Loucy (cell line): ENCODE measurements around the gene PHOSPHO2.

Experiments used
- H2AFZ ChIP-seq: fragments of 200-600 bp; sonication (generic); 2 replicates; pipeline ENCODE4 v1.6.0; 2016; ENCODE audit warnings: antibody characterized with exemption, mild to moderate bottlenecking, low read length, moderate library complexity
- H3F3A ChIP-seq: fragments of 200-600 bp; 2 replicates; pipeline ENCODE4 v1.6.0; 2016; ENCODE audit warnings: antibody characterized with exemption, low read depth, mild to moderate bottlenecking
- H3K27me3 ChIP-seq: fragments of 200-600 bp; sonication (generic); 2 replicates; pipeline ENCODE4 v1.6.1; 2014; ENCODE audit warnings: low read length, mild to moderate bottlenecking; ENCODE audit not compliant: insufficient read depth, poor library complexity, severe bottlenecking
- H3K36me3 ChIP-seq: fragments of 200-600 bp; sonication (generic); 2 replicates; pipeline ENCODE4 v1.6.1; 2016; ENCODE audit warnings: low read length; ENCODE audit not compliant: insufficient read depth
- H3K4me1 ChIP-seq: fragments of 200-600 bp; sonication (generic); 2 replicates; pipeline ENCODE4 v1.5.1; 2014; ENCODE audit warnings: low read length, mild to moderate bottlenecking; ENCODE audit not compliant: insufficient read depth, poor library complexity, severe bottlenecking
- H3K4me2 ChIP-seq: fragments of 200-600 bp; sonication (generic); 2 replicates; pipeline ENCODE4 v1.6.0; 2014; ENCODE audit warnings: antibody characterized with exemption, low read length, low read depth, mild to moderate bottlenecking; ENCODE audit not compliant: poor library complexity, severe bottlenecking
- H3K4me3 ChIP-seq: fragments of 200-600 bp; sonication (generic); 2 replicates; pipeline ENCODE4 v1.5.1; 2014; ENCODE audit warnings: low read length, mild to moderate bottlenecking, mixed read lengths; ENCODE audit not compliant: poor library complexity, severe bottlenecking
- H3K79me2 ChIP-seq: fragments of 200-600 bp; sonication (generic); 2 replicates; pipeline ENCODE4 v1.6.1; 2014; ENCODE audit warnings: low read length; ENCODE audit not compliant: insufficient read depth
- H3K9ac ChIP-seq: fragments of 200-600 bp; sonication (generic); 2 replicates; pipeline ENCODE4 v1.6.0; 2014; ENCODE audit warnings: mild to moderate bottlenecking, low read depth, low read length, moderate library complexity; ENCODE audit not compliant: poor library complexity, severe bottlenecking
- H3K9me2 ChIP-seq: fragments of 200-600 bp; sonication (generic); replicated peaks from 2 replicates; pipeline ENCODE4 v1.6.1; 2016; ENCODE audit warnings: low read depth, low read length, mixed read lengths
- H3K9me3 ChIP-seq: fragments of 200-600 bp; sonication (generic); 2 replicates; pipeline ENCODE4 v1.6.1; 2014; ENCODE audit warnings: mild to moderate bottlenecking, antibody characterized with exemption, low read length, low read depth; ENCODE audit not compliant: insufficient read depth
- H4K20me1 ChIP-seq: fragments of 200-600 bp; sonication (generic); 2 replicates; pipeline ENCODE4 v1.6.0; 2014; ENCODE audit warnings: antibody characterized with exemption, low read length, mild to moderate bottlenecking; ENCODE audit not compliant: insufficient read depth, poor library complexity, severe bottlenecking
- EZH2phosphoT487 ChIP-seq: fragments of 200-600 bp; IDR thresholded peaks from 2 replicates; pipeline ENCODE4 v1.6.1; 2018; ENCODE audit warnings: antibody characterized with exemption, mild to moderate bottlenecking, moderate library complexity, borderline replicate concordance
- TF ChIP-seq, protein P1 (sequence below): fragments of 200-600 bp; sonication (generic); conservative IDR thresholded peaks from 2 replicates; pipeline ENCODE4 v1.5.1; 2014; ENCODE audit warnings: mild to moderate bottlenecking, antibody characterized with exemption, low read length

The PHOSPHO2 gene

DNA sequence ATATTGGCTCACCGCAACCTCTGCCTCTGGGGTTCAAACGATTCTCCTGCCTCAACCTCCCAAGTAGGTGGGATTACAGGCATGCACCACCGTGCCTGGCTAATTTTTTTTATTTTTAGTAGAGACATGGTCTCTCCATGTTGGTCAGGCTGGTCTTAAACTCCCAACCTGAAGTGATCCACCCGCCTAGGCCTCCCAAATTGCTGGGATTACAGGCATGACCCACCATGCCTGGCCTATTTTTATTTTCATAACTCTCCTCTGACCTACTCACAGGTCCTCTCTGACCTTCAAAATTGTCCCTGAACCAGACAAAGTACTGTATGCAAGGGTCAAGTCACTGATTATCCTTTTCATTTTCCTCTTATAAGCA is 23.4 kb downstream of the PHOSPHO2 start:
- Histone ChIP-seq H3K9ac (no peak overlapping the region), H2AFZ (no peak overlapping the region), H3K4me2 (no peak overlapping the region)

DNA sequence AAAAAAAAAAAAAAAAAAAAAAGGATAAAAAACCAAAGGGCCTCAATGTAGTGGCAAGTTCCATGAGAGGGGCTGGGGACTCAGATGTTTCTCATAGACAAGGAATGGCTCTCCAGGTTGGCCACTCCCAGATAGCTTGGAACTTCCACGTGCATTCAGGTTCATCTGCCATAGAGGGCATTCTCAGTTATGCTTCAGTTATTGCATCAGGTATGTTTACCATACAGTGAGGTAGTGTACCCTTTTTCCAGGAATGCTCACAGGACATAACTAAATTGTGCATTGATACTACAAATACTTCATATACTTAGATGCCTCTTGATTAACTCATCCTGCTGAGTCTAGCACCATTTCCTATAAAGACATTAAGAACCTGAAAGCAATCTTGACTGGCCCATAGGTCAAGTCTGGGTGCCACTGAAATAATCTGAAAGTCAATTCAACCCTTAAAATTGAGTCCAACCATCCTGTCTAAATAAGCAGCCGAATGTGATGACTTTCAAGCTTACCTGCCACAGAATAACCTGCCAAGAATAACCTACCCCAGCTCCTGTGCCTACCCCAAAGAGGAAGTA is 24.7 kb downstream of the PHOSPHO2 start:
- Histone ChIP-seq H3K4me2 (no peak overlapping the region), H3K9me3 (no peaks in the 10 kb centered on the region), H3K9me2 (no peaks in the 10 kb centered on the region), H3K4me1 (no peaks in the 10 kb centered on the region), H4K20me1 (no peaks in the 10 kb centered on the region), H3K9ac (no peak overlapping the region), H2AFZ (no peak overlapping the region), H3K79me2 (no peaks in the 10 kb centered on the region), H3K4me3 (no peak overlapping the region), H3F3A (no peaks in the 10 kb centered on the region), H3K27me3 (no peaks in the 10 kb centered on the region), H3K36me3 (no peaks in the 10 kb centered on the region)
- TF ChIP-seq, protein P1, sequence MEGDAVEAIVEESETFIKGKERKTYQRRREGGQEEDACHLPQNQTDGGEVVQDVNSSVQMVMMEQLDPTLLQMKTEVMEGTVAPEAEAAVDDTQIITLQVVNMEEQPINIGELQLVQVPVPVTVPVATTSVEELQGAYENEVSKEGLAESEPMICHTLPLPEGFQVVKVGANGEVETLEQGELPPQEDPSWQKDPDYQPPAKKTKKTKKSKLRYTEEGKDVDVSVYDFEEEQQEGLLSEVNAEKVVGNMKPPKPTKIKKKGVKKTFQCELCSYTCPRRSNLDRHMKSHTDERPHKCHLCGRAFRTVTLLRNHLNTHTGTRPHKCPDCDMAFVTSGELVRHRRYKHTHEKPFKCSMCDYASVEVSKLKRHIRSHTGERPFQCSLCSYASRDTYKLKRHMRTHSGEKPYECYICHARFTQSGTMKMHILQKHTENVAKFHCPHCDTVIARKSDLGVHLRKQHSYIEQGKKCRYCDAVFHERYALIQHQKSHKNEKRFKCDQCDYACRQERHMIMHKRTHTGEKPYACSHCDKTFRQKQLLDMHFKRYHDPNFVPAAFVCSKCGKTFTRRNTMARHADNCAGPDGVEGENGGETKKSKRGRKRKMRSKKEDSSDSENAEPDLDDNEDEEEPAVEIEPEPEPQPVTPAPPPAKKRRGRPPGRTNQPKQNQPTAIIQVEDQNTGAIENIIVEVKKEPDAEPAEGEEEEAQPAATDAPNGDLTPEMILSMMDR: no peak
- no peak for TF ChIP-seq EZH2phosphoT487

More for the DNA sequence above, 23.4 kb downstream of the PHOSPHO2 start:
- Histone ChIP-seq H3K27me3 (no peaks in the 10 kb centered on the region), H4K20me1 (no peaks in the 10 kb centered on the region), H3K36me3 (no peaks in the 10 kb centered on the region), H3K4me1 (no peaks in the 10 kb centered on the region), H3K4me3 (no peak overlapping the region), H3F3A (no peaks in the 10 kb centered on the region), H3K9me3 (no peaks in the 10 kb centered on the region), H3K9me2 (no peaks in the 10 kb centered on the region), H3K79me2 (no peaks in the 10 kb centered on the region)
- TF ChIP-seq, protein P1: no peak
- no peak for TF ChIP-seq EZH2phosphoT487

DNA sequence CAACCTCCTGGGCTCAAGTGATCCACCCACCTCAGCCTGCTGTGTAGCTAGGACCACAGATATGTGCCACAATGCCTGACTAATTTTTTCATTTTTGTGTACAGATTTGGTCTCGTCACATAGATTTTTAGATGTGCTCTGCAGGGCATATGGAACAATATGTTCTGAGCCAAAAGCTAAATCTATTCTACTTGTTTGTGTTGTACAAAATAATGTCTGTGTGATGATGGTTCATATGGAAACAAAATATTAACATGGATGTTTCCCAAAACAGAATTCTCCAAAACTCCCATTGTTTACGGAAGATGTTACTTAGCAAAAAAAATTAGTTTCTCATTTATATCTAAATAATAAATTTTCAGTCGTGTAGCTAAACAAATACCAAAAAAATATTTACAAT is 26.7 kb downstream of the PHOSPHO2 start:
- no peaks in the 10 kb centered on the region for H3K9me3 ChIP-seq
- H3K4me2 ChIP-seq: no peak overlapping the region
- H3K4me1 ChIP-seq: no peaks in the 10 kb centered on the region
- no peak overlapping the region for H3K4me3 ChIP-seq
- H2AFZ ChIP-seq: no peak overlapping the region
- no peaks in the 10 kb centered on the region for H3K36me3 ChIP-seq
- no peaks in the 10 kb centered on the region for H3K9me2 ChIP-seq
- H3K9ac ChIP-seq: no peak overlapping the region
- H4K20me1 ChIP-seq: no peaks in the 10 kb centered on the region
- no peaks in the 10 kb centered on the region for H3F3A ChIP-seq
- TF ChIP-seq, protein P1: no peak
- TF ChIP-seq EZH2phosphoT487: no peak
- no peaks in the 10 kb centered on the region for H3K79me2 ChIP-seq
- H3K27me3 ChIP-seq: no peaks in the 10 kb centered on the region
